Activated CD4-positive, alpha-beta memory T cell treated with anti-CD3 and anti-CD28 coated beads for 36 hours (primary cell): ENCODE measurements around the gene ADH1B. TPM values are rescaled to one million over a fixed set of nuclear protein-coding genes. Genes with fewer than 3 reads are reported as not detected.

Experiments used
- CTCF ChIA-PET: fragments of 350-600 bp; sonication (Branson Sonifier 250); formaldehyde crosslinking; loops from one replicate; lab custom pipeline; 2021; ENCODE audit warnings: antibody characterized with exemption, inconsistent platforms; lab: Charles Lee
- POLR2A ChIA-PET: fragments of 350-600 bp; sonication (Branson Sonifier 250); formaldehyde crosslinking; loops from one replicate; lab custom pipeline; 2021; ENCODE audit warnings: antibody characterized with exemption; lab: Charles Lee
- DNase-seq: peaks from one replicate; pipeline ENCODE4 v3.0.0-alpha.2; 2020
- H3K27ac Mint-ChIP-seq: one replicate; pipeline ENCODE4 v1.8.0; 2021; ENCODE audit warnings: mixed read lengths
- H3K27me3 Mint-ChIP-seq: one replicate; pipeline ENCODE4 v1.8.0; 2021; ENCODE audit warnings: mixed read lengths
- H3K36me3 Mint-ChIP-seq: one replicate; pipeline ENCODE4 v1.8.0; 2021; ENCODE audit warnings: mixed read lengths
- H3K4me1 Mint-ChIP-seq: one replicate; pipeline ENCODE4 v1.8.0; 2021; ENCODE audit warnings: low read depth, mixed read lengths
- H3K4me3 Mint-ChIP-seq: one replicate; pipeline ENCODE4 v1.8.0; 2021; ENCODE audit warnings: mild to moderate bottlenecking, mixed read lengths
- H3K9me3 Mint-ChIP-seq: one replicate; pipeline ENCODE4 v1.8.0; 2021; ENCODE audit warnings: mixed read lengths
- intact Hi-C: fragments of 100-400 bp; cut with micrococcal nuclease; formaldehyde crosslinking; loops from one replicate; pipeline ENCODE4 v1.15.1; 2023
- total RNA-seq, 2 experiments: library from RNA; stranded (reverse); gene quantifications; one replicate each; pipeline ENCODE4 v1.2.3, GENCODE V29; 2021

ADH1B gene
- total RNA-seq, 2 experiments from 2014 or later = not detected

DNA sequence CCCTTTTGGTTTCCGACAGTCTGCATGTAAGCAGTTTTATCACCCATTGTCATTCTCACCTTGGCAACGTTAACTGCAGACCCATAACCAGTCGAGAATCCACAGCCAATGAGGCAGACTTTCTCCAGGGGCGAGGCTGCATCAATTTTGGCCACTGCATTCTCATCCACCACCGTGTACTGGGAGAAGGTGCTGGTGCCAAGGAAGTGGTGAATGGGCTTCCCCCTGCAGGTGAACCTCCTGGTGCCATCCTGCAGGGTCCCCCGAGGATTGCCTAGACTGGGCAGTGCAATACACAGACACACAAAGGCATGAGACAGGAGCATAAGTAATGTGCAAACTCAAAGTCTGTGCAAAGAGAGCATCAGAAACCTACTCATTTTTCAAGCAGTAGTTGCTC is 5.4 kb downstream of the ADH1B start:
- intact Hi-C loops = no loop called here
- ChIA-PET CTCF (no interaction called here), POLR2A (no interaction called here)
- Mint-ChIP-seq H3K27me3 (peaks cover 3% of the 10 kb centered on the region), H3K27ac (no peak overlapping the region), H3K4me1 (no peaks in the 10 kb centered on the region), H3K36me3 (no peaks in the 10 kb centered on the region), H3K4me3 (no peak overlapping the region), H3K9me3 (no peaks in the 10 kb centered on the region)
- no peak for DNase-seq

DNA sequence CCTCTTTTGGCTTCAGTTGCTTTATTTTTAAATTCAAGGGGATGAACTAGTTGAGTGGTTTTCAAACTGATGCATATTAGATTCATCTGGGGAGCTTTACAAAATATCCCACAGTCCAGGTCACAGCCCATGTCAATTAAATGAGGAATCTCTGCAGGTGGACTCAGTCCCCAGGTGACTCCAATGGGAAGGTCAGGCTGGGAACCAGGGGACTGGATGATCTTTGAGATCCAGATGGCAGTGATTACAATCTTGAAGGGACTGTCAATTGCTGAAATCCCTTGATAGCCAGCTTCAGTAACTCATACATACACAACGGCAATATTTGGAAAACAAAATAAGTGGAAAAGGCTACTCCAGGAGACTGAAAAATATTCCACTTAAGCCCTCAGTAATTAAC is 7.0 kb downstream of the ADH1B start:
- Mint-ChIP-seq H3K27ac (no peak overlapping the region), H3K36me3 (no peaks in the 10 kb centered on the region), H3K27me3 (no peaks in the 10 kb centered on the region), H3K4me1 (no peaks in the 10 kb centered on the region), H3K9me3 (no peaks in the 10 kb centered on the region), H3K4me3 (no peak overlapping the region)
- CTCF ChIA-PET = no interaction called here
- no peak for DNase-seq
- POLR2A ChIA-PET = no interaction called here
- intact Hi-C loops = no loop called here

DNA sequence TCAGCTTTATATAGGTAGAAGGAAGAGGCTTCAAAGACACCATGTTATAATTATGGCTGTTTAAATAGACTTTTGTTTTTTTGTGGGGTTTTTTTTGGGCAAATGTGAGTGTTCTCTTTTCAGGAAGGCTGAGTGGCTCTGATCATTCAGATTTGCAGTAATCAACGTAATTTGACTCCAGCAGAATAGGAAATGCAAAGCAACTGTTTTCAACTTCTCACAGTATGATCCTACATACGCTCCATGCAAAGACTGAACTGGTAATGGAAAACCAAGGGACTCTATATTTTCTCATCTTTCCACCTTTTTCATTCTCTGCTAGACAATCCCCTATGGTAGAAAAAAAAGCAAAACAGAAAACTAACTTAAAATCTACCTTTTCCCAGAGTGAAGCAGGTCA is 10.8 kb downstream of the ADH1B start:
- no peaks in the 10 kb centered on the region for H3K36me3 Mint-ChIP-seq
- DNase-seq = no peak
- CTCF ChIA-PET = no interaction called here
- H3K27ac Mint-ChIP-seq = no peak overlapping the region
- no peaks in the 10 kb centered on the region for H3K4me1 Mint-ChIP-seq
- H3K9me3 Mint-ChIP-seq = no peaks in the 10 kb centered on the region
- POLR2A ChIA-PET = no interaction called here
- peaks cover 2% of the 10 kb centered on the region for H3K27me3 Mint-ChIP-seq
- H3K4me3 Mint-ChIP-seq = no peak overlapping the region
- intact Hi-C loops = no loop called here

DNA sequence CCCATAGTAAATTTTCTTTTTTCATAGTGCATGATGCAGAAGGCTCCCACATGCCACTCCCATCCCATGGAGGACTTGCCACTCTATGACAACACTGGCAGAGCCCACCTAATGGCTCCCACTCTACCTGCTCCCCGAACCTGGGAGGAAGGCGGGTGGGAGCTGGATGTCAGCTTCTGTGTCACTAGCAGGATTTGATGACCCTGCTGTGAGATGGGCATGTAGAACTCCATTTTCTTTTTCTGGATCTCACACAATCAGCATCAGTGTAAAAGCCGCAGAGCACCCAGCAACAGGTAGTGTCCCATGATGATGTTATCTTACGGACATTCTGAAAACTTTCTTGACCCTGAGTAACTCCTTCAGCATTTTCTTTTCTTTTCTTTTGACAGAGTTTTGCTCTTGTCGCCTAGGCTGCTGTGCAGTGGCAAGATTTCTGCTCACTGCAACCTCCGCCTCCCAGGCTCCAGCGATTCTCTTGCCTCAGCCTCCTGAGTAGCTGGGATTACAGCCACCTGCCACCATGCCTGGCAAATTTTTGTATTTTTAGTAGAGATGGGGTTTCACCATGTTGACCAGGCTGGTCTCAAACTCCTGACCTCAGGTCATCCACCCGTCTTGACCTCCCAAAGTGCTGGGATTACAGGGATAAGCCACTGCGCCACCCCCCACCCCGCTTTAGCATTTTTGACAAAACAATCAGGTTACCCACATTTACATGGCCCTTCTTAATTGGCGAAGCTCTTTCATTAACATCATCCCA is 15.4 kb downstream of the ADH1B start:
- H3K27ac Mint-ChIP-seq = no peak overlapping the region
- peaks cover 2% of the 10 kb centered on the region for H3K27me3 Mint-ChIP-seq
- ChIA-PET POLR2A (no interaction called here), CTCF (no interaction called here)
- H3K36me3 Mint-ChIP-seq = no peaks in the 10 kb centered on the region
- intact Hi-C loops = no loop called here
- no peak overlapping the region for H3K4me3 Mint-ChIP-seq
- no peak for DNase-seq
- H3K4me1 Mint-ChIP-seq = no peaks in the 10 kb centered on the region
- H3K9me3 Mint-ChIP-seq = peaks cover 4% of the 10 kb centered on the region

DNA sequence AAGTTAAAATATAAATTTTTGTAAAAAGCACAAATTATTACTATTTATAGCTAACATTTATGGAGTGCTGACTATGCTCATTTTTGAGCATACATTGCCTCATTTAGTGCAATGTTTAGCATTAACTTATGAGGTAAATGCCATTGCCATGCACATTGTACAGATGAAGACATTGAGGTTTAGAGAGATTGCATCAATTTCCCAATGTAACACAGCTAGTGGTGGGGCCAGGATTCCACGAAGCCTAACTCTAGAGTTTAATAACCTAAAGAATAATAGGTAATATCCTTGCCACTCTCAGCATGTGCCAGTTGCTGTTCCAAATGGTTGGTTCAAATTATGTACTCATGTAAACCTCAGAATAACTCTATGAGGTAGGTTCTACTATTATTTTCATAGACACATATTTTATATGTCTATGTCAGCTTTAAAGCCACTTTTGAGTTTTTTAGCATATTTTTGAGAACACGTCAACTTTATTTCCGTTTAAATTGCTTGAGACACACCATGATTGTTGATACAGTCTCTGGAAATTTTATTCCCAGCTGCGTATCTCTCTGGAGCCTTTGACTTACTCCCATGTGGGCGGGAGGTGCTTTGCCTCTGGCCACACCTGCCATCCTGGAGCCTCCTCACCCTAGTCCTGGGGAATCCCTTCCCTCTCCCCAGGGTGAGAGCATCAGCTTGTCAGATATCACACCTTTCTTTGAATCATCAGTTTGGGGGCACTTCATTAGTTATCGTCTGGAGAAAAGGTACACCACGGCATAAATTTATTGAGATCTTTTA is 19.6 kb downstream of the ADH1B start:
- POLR2A ChIA-PET = no interaction called here
- Mint-ChIP-seq H3K27ac (no peak overlapping the region), H3K36me3 (no peaks in the 10 kb centered on the region), H3K4me3 (no peak overlapping the region), H3K4me1 (no peaks in the 10 kb centered on the region), H3K27me3 (peaks cover 2% of the 10 kb centered on the region), H3K9me3 (peaks cover 4% of the 10 kb centered on the region)
- DNase-seq = no peak
- intact Hi-C loops = no loop called here
- CTCF ChIA-PET = no interaction called here

DNA sequence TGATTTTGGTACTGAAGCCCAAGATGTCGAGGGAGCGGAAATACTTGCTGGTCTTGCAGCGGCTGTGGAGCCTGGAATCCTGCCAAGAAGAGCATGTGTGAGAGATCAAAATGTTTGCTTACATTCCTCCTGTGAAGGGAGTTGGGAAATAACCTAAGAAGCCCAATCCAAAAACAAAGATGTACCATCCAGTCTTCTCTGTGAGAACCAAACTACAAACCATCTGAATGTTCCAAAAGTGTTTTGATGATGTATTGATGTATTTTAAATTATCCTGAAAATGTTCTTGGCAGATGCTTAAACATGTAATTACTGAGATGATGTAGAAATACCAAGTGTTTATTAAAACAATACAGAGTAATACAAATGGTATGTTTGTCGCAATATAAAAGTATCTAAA is 20.3 kb downstream of the ADH1B start:
- H3K27me3 Mint-ChIP-seq = peaks cover 2% of the 10 kb centered on the region
- no peaks in the 10 kb centered on the region for H3K4me1 Mint-ChIP-seq
- H3K4me3 Mint-ChIP-seq = no peak overlapping the region
- POLR2A ChIA-PET = no interaction called here
- intact Hi-C loops = no loop called here
- H3K36me3 Mint-ChIP-seq = no peaks in the 10 kb centered on the region
- CTCF ChIA-PET = no interaction called here
- peaks cover 4% of the 10 kb centered on the region for H3K9me3 Mint-ChIP-seq
- H3K27ac Mint-ChIP-seq = no peak overlapping the region
- no peak for DNase-seq

DNA sequence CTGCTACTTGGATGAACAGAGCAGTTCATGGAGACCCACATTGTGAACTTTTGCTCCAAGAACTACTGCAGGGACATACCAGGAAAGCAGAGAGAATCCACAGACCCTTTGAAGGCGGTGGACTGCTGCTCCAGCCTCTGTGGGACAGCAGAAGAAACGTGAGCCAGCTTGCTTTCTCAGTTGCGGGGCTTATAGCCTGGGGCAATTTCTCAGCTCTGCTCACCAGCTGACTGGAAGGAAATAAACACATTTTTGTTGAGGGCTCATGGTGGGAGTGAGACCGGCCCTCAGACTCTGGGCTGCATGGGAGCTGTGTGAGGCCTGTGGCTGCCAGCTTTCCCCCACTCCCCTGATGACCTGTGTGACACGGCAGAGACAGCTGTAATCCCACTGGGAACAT is 27.8 kb downstream of the ADH1B start:
- H3K9me3 Mint-ChIP-seq = peaks cover 13% of the 10 kb centered on the region
- no peaks in the 10 kb centered on the region for H3K4me1 Mint-ChIP-seq
- H3K27me3 Mint-ChIP-seq = peaks cover 3% of the 10 kb centered on the region
- CTCF ChIA-PET = no interaction called here
- no peak overlapping the region for H3K27ac Mint-ChIP-seq
- POLR2A ChIA-PET = no interaction called here
- DNase-seq = no peak
- no peaks in the 10 kb centered on the region for H3K36me3 Mint-ChIP-seq
- H3K4me3 Mint-ChIP-seq = no peak overlapping the region
- intact Hi-C loops = no loop called here

DNA sequence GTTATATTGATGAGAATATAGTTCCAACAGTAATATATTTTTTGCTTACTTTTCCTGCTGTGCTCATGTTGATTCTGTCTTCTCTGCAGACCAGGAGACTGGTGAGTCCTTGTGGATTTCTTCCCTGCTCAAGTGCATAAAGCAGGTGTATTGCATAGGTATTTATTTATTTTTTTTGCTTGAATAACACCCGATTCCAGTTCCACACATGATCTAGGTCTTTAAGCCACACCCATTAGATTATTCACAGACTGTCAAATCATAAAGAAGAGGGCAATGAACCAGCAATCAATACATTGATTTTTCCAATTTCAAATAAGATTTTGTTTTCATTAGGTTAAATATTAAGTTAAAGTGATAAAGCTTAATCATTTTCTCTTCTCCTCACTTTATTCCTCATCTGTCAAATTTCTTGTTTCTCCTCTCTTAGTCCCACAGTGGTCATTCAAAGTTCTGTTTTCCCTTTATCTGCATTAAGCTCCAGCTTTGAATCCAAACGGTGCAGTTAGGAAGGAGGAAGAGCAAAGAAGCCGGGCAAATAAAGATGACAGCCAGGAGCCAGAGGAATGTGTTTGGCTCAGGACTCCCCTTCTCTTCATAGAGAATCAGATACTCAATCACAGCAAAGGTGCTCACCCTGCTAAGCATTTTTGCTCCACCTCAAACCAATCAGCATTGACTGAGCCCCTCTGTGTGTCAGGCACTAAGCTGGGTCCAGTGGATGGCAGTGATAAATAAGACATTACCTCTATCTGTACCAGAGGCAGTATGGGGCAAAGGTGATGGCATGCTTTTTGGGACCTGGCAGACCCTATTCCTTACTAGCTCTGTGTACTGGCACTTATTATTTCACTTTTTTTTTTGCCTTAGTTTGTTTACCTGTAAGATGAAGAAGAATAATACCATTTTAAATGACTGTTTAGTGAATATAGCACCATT is 30.1 kb downstream of the ADH1B start, which contains the start of gene ADH1A:
TSS of gene ADH1A (minus strand) at position 138 of the 939 bp plus-strand sequence. CDS start at position 67, 71 bp downstream.
- Mint-ChIP-seq H3K4me1 (no peaks in the 10 kb centered on the region), H3K4me3 (no peak within 1 kb of the TSS), H3K27ac (no peak within 1 kb of the TSS), H3K36me3 (no peaks in the 10 kb centered on the region), H3K27me3 (peaks cover 3% of the 10 kb centered on the region), H3K9me3 (peaks cover 13% of the 10 kb centered on the region)
- intact Hi-C loops = no loop called here
- no peak for DNase-seq
- ChIA-PET POLR2A (no interaction called here), CTCF (no interaction called here)

DNA sequence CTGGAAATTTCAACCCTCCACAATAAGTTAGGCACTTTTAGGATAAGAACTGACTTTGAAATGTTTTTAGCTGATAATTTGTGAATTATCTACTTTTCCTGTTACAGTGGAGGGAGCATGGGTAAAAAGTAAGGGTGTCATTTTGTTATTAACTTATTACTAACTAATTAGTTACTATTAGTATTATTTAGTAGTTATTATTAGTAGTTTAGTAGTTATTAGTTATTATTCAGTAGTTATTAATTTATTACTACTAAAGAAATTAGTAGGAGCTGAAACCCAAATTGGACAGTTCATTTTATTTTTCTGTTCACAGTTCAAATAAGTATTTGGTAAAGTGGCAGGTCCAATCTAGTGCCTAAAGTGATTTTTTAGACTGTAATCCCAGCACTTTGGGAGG is 35.8 kb downstream of the ADH1B start:
- no peak overlapping the region for H3K27ac Mint-ChIP-seq
- no peak overlapping the region for H3K4me3 Mint-ChIP-seq
- intact Hi-C loops = no loop called here
- CTCF ChIA-PET = interaction anchor here (0.6 kb wide), 1 partner anchor 262 kb away, joined by 3 read pairs; no protein-coding TSS in a partner anchor
- DNase-seq = no peak
- no peaks in the 10 kb centered on the region for H3K4me1 Mint-ChIP-seq
- peaks cover 1% of the 10 kb centered on the region for H3K27me3 Mint-ChIP-seq
- H3K36me3 Mint-ChIP-seq = no peaks in the 10 kb centered on the region
- H3K9me3 Mint-ChIP-seq = no peaks in the 10 kb centered on the region
- POLR2A ChIA-PET = no interaction called here

DNA sequence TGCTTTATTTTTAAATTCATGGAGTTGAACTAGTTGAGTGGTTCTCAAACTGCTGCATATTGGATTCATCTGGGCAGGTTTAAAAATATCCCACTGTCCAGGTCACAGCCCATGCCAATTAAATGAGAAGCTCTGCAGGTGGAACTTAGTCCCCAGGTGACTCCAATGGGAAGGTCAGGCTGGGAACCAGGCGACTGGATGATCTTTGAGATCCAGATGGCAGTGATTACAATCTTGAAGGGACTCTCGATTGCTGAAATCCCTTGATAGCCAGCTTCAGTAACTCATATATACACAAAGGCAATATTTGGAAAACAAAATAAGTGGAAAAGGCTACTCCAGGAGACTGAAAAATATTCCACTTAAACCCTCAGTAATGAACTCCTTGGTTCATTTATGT is 38.5 kb downstream of the ADH1B start:
- Mint-ChIP-seq H3K27ac (no peak overlapping the region), H3K4me1 (no peaks in the 10 kb centered on the region), H3K36me3 (no peaks in the 10 kb centered on the region), H3K27me3 (peaks cover 5% of the 10 kb centered on the region), H3K4me3 (no peak overlapping the region), H3K9me3 (no peaks in the 10 kb centered on the region)
- intact Hi-C loops = no loop called here
- ChIA-PET CTCF (no interaction called here), POLR2A (no interaction called here)
- no peak for DNase-seq

DNA sequence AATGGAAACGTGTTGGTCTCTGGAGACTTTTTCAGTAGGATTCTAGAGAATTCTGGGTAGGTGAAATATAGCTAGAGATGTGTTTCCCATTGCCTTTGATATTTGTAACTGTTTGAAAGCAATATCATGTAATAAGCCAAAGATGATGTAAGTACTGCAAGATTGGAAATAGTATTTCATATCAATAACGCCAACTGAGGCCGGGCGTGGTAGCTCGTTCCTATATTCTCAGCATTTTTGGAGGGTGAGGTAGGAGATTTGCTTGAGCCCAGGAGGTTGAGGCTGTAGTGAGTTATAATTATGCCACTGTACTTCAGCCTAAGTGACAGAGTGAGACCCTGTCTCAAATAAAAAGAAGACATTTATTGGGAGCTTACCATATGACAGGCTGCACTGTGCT is 39.9 kb downstream of the ADH1B start:
- intact Hi-C loops = no loop called here
- CTCF ChIA-PET = interaction anchor here (1.7 kb wide), 1 partner anchor 182 kb away, joined by 4 read pairs; no protein-coding TSS in a partner anchor
- no peak overlapping the region for H3K27ac Mint-ChIP-seq
- H3K27me3 Mint-ChIP-seq = peaks cover 5% of the 10 kb centered on the region
- H3K36me3 Mint-ChIP-seq = no peaks in the 10 kb centered on the region
- H3K9me3 Mint-ChIP-seq = no peaks in the 10 kb centered on the region
- POLR2A ChIA-PET = no interaction called here
- no peaks in the 10 kb centered on the region for H3K4me1 Mint-ChIP-seq
- no peak overlapping the region for H3K4me3 Mint-ChIP-seq
- DNase-seq = no peak

DNA sequence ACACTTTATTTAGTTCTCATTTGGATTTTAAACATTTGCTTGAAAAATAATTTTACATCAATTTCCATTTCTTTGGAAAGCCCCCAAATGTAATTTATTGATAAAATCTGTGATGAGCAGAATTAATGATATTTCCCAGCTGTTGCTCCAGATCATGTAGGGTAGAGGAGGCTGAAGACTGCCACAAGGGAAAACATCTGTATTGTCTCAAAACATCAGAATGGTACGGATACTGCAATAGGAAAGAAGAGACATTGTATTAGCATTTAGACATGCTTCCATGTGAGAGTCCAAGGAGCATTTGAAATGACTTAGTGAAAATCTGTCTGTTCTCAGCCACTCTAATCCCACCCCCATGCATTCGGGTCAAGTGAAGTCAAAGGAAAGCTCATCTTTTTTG is 44.8 kb downstream of the ADH1B start:
- no peak for DNase-seq
- intact Hi-C loops = no loop called here
- CTCF ChIA-PET = no interaction called here
- POLR2A ChIA-PET = no interaction called here
- no peaks in the 10 kb centered on the region for H3K36me3 Mint-ChIP-seq
- no peak overlapping the region for H3K27ac Mint-ChIP-seq
- no peak overlapping the region for H3K4me3 Mint-ChIP-seq
- H3K27me3 Mint-ChIP-seq = peaks cover 4% of the 10 kb centered on the region
- no peaks in the 10 kb centered on the region for H3K9me3 Mint-ChIP-seq
- H3K4me1 Mint-ChIP-seq = no peaks in the 10 kb centered on the region
